ENCODE data around the gene KRAS. TPM values are rescaled to one million over a fixed set of nuclear protein-coding genes. Genes with fewer than 3 reads are reported as not detected.

Gene KRAS
- total and polyA plus RNA-seq, 4 donors = 6.2 to 33.0 (median 14.1) TPM

DNA sequence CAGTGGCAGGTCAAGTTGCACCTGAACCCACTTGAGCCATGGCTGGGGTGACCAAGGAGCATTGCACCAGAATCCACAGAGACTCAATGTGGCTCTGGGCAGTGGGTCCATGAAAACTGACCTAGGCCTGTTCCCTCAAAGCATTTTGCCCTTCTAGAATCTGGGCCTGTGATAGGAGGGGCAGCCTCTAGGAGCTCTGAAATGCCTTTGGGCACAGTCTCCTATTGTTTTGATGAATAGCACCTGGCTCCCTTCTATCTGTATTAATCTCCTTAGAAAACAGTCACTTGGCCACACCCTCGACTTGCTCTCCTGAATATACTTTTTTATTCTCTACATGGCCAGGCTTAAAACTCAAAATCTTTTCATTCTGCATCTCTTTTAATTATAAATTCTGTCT is 14.1 kb upstream of the KRAS start (continued):
- TF ChIP-seq, protein P1, sequence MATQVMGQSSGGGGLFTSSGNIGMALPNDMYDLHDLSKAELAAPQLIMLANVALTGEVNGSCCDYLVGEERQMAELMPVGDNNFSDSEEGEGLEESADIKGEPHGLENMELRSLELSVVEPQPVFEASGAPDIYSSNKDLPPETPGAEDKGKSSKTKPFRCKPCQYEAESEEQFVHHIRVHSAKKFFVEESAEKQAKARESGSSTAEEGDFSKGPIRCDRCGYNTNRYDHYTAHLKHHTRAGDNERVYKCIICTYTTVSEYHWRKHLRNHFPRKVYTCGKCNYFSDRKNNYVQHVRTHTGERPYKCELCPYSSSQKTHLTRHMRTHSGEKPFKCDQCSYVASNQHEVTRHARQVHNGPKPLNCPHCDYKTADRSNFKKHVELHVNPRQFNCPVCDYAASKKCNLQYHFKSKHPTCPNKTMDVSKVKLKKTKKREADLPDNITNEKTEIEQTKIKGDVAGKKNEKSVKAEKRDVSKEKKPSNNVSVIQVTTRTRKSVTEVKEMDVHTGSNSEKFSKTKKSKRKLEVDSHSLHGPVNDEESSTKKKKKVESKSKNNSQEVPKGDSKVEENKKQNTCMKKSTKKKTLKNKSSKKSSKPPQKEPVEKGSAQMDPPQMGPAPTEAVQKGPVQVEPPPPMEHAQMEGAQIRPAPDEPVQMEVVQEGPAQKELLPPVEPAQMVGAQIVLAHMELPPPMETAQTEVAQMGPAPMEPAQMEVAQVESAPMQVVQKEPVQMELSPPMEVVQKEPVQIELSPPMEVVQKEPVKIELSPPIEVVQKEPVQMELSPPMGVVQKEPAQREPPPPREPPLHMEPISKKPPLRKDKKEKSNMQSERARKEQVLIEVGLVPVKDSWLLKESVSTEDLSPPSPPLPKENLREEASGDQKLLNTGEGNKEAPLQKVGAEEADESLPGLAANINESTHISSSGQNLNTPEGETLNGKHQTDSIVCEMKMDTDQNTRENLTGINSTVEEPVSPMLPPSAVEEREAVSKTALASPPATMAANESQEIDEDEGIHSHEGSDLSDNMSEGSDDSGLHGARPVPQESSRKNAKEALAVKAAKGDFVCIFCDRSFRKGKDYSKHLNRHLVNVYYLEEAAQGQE (IDR thresholded peaks at IDR 0.05) = no peak
- TF ChIP-seq FOXA2 (IDR thresholded peaks at IDR 0.05) = no peak

DNA sequence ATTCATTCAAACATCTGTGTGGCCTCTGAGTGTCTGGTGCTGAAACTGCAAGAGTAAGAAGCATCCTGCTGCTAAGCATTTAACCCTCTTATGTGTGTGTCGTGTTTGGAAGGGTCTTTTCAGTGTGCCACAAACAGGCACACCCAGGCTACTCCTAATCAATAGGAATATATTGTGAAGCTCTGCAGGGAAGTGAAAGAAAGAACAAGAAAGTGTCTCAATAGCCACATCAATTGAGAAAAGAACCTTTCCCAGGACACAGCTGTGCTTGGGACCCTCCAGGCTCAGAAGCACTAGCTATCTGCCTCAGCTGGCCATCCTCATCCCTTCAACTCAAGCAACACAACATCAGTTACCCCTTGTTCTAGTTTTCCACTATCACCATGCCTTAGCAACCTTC is 13.4 kb upstream of the KRAS start:
- Histone ChIP-seq H3K27me3 (ENCODE audit: control insufficient read depth in 4 of 4, insufficient read depth in 4 of 4, low read length in 3 of 4) (no peaks in the 10 kb centered on the region), H3K27ac (ENCODE audit: low read depth in 1 of 2, low read length in 2 of 2) (no peak overlapping the region), H3K4me3 (ENCODE audit: low read depth in 1 of 3, low read length in 3 of 3) (no peak overlapping the region), H3K4me1 (ENCODE audit: control insufficient read depth in 4 of 4, insufficient read depth in 4 of 4, low read length in 3 of 4) (no peaks in the 10 kb centered on the region), H3K9ac (ENCODE audit: low read depth in 1 of 2, low read length in 2 of 2) (no peak overlapping the region), H3K36me3 (ENCODE audit: control insufficient read depth in 4 of 4, insufficient read depth in 3 of 4, low read depth in 1 of 4, low read length in 3 of 4) (no peaks in the 10 kb centered on the region), H3K9me3 (ENCODE audit: control insufficient read depth in 4 of 4, low read length in 3 of 4) (no peaks in the 10 kb centered on the region)
- TF ChIP-seq JUND (IDR thresholded peaks at IDR 0.05) (no peak), EGR1 (IDR thresholded peaks at IDR 0.05; ENCODE audit: low read depth in 2 of 2) (no peak), FOXA1 (IDR thresholded peaks at IDR 0.05) (no peak), YY1 (IDR thresholded peaks at IDR 0.05) (no peak), SP1 (IDR thresholded peaks at IDR 0.05) (no peak), RAD21 (IDR thresholded peaks at IDR 0.05) (no peak), HNF4G (IDR thresholded peaks at IDR 0.05) (no peak), FOXA2 (IDR thresholded peaks at IDR 0.05) (no peak)
- TF ChIP-seq, protein P2, sequence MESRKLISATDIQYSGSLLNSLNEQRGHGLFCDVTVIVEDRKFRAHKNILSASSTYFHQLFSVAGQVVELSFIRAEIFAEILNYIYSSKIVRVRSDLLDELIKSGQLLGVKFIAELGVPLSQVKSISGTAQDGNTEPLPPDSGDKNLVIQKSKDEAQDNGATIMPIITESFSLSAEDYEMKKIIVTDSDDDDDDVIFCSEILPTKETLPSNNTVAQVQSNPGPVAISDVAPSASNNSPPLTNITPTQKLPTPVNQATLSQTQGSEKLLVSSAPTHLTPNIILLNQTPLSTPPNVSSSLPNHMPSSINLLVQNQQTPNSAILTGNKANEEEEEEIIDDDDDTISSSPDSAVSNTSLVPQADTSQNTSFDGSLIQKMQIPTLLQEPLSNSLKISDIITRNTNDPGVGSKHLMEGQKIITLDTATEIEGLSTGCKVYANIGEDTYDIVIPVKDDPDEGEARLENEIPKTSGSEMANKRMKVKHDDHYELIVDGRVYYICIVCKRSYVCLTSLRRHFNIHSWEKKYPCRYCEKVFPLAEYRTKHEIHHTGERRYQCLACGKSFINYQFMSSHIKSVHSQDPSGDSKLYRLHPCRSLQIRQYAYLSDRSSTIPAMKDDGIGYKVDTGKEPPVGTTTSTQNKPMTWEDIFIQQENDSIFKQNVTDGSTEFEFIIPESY (IDR thresholded peaks at IDR 0.05) = no peak
- no peak for DNase-seq (ENCODE audit: low spot score)
- 45% methylated on average over 1 of the region's 1 CpG for WGBS

DNA sequence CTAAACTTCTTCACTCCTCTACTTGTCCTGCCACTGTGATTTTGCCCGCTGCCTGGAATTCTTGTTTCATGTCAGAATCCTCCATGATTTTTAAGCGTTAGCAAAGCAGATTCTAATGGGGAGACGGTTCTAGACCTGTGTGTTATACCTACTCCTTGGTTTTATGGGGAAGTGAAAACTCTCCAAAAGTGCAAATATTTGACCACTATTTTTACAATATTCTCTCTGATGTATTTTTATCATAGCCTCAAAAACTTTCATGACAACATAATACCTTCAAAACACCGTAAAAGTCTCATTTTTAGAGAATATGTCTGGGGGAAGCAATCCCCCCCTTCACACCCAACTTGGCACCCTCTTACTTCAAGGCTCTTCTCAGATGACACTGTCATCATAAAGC is 12.9 kb upstream of the KRAS start:
- TF ChIP-seq RAD21 (IDR thresholded peaks at IDR 0.05) = no peak
- TF ChIP-seq, protein P3, sequence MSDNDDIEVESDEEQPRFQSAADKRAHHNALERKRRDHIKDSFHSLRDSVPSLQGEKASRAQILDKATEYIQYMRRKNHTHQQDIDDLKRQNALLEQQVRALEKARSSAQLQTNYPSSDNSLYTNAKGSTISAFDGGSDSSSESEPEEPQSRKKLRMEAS (IDR thresholded peaks at IDR 0.05) = no peak
- no peak for TF ChIP-seq EGR1 (IDR thresholded peaks at IDR 0.05; ENCODE audit: low read depth in 2 of 2)
- Histone ChIP-seq H3K9ac (ENCODE audit: low read depth in 1 of 2, low read length in 2 of 2) (no peak overlapping the region), H3K27me3 (ENCODE audit: control insufficient read depth in 4 of 4, insufficient read depth in 4 of 4, low read length in 3 of 4) (no peaks in the 10 kb centered on the region), H3K4me1 (ENCODE audit: control insufficient read depth in 4 of 4, insufficient read depth in 4 of 4, low read length in 3 of 4) (no peaks in the 10 kb centered on the region), H3K27ac (ENCODE audit: low read depth in 1 of 2, low read length in 2 of 2) (no peak overlapping the region), H3K9me3 (ENCODE audit: control insufficient read depth in 4 of 4, low read length in 3 of 4) (no peaks in the 10 kb centered on the region), H3K4me3 (ENCODE audit: low read depth in 1 of 3, low read length in 3 of 3) (no peak overlapping the region), H3K36me3 (ENCODE audit: control insufficient read depth in 4 of 4, insufficient read depth in 3 of 4, low read depth in 1 of 4, low read length in 3 of 4) (no peaks in the 10 kb centered on the region)
- 96% methylated on average over 4 of the region's 4 CpGs for WGBS
- DNase-seq (ENCODE audit: low spot score) = no peak

All from liver (tissue), 9 donors.